HepG2 (cell line): ENCODE measurements around the gene SLX4. TPM values are rescaled to one million over a fixed set of nuclear protein-coding genes. Genes with fewer than 3 reads are reported as not detected.

Experiments
- CC2D1A ChIP-seq: sonication (generic); formaldehyde crosslinking; IDR thresholded peaks from 2 replicates; pipeline ENCODE4 v1.8.1; 2023; ENCODE audit warnings: mild to moderate bottlenecking, missing genetic modification reagents
- HOXA9 ChIP-seq: sonication (generic); formaldehyde crosslinking; IDR thresholded peaks from 2 replicates; pipeline ENCODE4 v1.8.1; 2022; ENCODE audit warnings: missing genetic modification reagents, mild to moderate bottlenecking, moderate library complexity, borderline replicate concordance
- PTBP1 ChIP-seq: fragments of 200-400 bp; formaldehyde crosslinking; IDR thresholded peaks from 2 replicates; pipeline ENCODE4 v1.6.1; 2018; ENCODE audit warnings: low read length, low read depth; ENCODE audit not compliant: poor library complexity, severe bottlenecking
- TFDP1 ChIP-seq: IDR thresholded peaks from 2 replicates; pipeline ENCODE4 v1.6.1; 2016; ENCODE audit warnings: missing compliant biosample characterization, missing genetic modification reagents, borderline replicate concordance
- ZNF224 ChIP-seq: sonication (generic); formaldehyde crosslinking; IDR thresholded peaks from 2 replicates; pipeline ENCODE4 v1.5.0; 2020; ENCODE audit warnings: mild to moderate bottlenecking, missing genetic modification reagents
- ZNF800 ChIP-seq: sonication (generic); formaldehyde crosslinking; IDR thresholded peaks from 2 replicates; pipeline ENCODE4 v1.4.0; 2020; ENCODE audit warnings: missing genetic modification reagents
- polyA plus RNA-seq, 8 experiments: library from polyadenylated mRNA; depleted of rRNA in 3 of 8; stranded (reverse) in 7 of 8; unstranded in 1 of 8; fragments of >200 nt; fragmentation: Illumina TruSeq in 4 of 8; extraction: Trizol in 4 of 8; gene quantifications; 2 replicates each; pipeline versions ENCODE4 v1.2.1 to v1.2.3, GENCODE V29; 2011 to 2016; ENCODE audit warnings: low read depth in 4 of 8, missing spikeins in 1 of 8, mixed read lengths in 1 of 8; ENCODE audit not compliant: insufficient read depth in 1 of 8
- total RNA-seq, 5 experiments: library from RNA; depleted of rRNA; stranded (reverse); fragments of >200 nt; fragmentation: Illumina TruSeq; extraction: Trizol; gene quantifications; 2 replicates each; pipeline ENCODE4 v1.2.3, GENCODE V29; 2016; ENCODE audit warnings: low read depth in 1 of 5
- TF ChIP-seq, protein P1 (sequence below): sonication (generic); formaldehyde crosslinking; IDR thresholded peaks from one replicate; pipeline ENCODE4 v1.5.1; 2020; ENCODE audit warnings: mild to moderate bottlenecking, missing genetic modification reagents; ENCODE audit errors: not compliant biosample characterization
- TF ChIP-seq, protein P2 (sequence below): IDR thresholded peaks from 2 replicates; pipeline ENCODE4 v1.6.1; 2016
- TF ChIP-seq, protein P3 (sequence below): sonication (generic); formaldehyde crosslinking; IDR thresholded peaks from 2 replicates; pipeline ENCODE4 v1.5.0; 2020; ENCODE audit warnings: missing genetic modification reagents

The SLX4 gene
- total and polyA plus RNA-seq, 2 of the 13 experiments (the other 11 are each of a cell fraction or from before 2014, with no cell fraction given), result 1.1 to 3.6 TPM

- TF ChIP-seq, protein P1, sequence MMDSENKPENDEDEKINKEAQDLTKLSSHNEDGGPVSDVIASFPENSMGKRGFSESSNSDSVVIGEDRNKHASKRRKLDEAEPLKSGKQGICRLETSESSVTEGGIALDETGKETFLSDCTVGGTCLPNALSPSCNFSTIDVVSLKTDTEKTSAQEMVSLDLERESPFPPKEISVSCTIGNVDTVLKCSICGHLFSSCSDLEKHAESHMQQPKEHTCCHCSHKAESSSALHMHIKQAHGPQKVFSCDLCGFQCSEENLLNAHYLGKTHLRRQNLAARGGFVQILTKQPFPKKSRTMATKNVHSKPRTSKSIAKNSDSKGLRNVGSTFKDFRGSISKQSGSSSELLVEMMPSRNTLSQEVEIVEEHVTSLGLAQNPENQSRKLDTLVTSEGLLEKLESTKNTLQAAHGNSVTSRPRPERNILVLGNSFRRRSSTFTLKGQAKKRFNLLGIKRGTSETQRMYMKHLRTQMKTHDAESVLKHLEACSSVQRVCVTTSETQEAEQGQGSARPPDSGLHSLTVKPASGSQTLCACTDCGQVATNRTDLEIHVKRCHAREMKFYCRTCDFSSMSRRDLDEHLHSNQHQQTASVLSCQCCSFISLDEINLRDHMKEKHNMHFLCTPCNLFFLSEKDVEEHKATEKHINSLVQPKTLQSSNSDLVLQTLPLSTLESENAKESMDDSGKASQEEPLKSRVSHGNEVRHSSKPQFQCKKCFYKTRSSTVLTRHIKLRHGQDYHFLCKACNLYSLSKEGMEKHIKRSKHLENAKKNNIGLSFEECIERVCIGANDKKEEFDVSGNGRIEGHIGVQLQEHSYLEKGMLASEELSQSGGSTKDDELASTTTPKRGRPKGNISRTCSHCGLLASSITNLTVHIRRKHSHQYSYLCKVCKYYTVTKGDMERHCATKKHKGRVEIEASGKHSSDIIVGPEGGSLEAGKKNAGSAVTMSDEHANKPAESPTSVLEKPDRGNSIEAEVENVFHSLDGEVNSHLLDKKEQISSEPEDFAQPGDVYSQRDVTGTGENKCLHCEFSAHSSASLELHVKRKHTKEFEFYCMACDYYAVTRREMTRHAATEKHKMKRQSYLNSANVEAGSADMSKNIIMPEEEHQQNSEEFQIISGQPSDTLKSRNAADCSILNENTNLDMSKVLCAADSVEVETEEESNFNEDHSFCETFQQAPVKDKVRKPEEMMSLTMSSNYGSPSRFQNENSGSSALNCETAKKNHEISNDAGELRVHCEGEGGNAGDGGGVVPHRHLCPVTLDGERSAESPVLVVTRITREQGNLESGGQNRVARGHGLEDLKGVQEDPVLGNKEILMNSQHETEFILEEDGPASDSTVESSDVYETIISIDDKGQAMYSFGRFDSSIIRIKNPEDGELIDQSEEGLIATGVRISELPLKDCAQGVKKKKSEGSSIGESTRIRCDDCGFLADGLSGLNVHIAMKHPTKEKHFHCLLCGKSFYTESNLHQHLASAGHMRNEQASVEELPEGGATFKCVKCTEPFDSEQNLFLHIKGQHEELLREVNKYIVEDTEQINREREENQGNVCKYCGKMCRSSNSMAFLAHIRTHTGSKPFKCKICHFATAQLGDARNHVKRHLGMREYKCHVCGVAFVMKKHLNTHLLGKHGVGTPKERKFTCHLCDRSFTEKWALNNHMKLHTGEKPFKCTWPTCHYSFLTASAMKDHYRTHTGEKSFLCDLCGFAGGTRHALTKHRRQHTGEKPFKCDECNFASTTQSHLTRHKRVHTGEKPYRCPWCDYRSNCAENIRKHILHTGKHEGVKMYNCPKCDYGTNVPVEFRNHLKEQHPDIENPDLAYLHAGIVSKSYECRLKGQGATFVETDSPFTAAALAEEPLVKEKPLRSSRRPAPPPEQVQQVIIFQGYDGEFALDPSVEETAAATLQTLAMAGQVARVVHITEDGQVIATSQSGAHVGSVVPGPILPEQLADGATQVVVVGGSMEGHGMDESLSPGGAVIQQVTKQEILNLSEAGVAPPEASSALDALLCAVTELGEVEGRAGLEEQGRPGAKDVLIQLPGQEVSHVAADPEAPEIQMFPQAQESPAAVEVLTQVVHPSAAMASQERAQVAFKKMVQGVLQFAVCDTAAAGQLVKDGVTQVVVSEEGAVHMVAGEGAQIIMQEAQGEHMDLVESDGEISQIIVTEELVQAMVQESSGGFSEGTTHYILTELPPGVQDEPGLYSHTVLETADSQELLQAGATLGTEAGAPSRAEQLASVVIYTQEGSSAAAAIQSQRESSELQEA (CRISPR knock-in tag), result no peak
- TF ChIP-seq, protein P2, sequence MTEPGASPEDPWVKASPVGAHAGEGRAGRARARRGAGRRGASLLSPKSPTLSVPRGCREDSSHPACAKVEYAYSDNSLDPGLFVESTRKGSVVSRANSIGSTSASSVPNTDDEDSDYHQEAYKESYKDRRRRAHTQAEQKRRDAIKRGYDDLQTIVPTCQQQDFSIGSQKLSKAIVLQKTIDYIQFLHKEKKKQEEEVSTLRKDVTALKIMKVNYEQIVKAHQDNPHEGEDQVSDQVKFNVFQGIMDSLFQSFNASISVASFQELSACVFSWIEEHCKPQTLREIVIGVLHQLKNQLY, result no peak
- TF ChIP-seq ZNF800 (CRISPR knock-in tag) (no peak), ZNF224 (no peak), TFDP1 (CRISPR knock-in tag) (no peak), PTBP1 (no peak), HOXA9 (CRISPR knock-in tag) (no peak), CC2D1A (CRISPR knock-in tag) (no peak)
- TF ChIP-seq, protein P3, sequence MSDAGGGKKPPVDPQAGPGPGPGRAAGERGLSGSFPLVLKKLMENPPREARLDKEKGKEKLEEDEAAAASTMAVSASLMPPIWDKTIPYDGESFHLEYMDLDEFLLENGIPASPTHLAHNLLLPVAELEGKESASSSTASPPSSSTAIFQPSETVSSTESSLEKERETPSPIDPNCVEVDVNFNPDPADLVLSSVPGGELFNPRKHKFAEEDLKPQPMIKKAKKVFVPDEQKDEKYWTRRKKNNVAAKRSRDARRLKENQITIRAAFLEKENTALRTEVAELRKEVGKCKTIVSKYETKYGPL (CRISPR knock-in tag), result no peak
- TF ChIP-seq, all 625 proteins: peak for 0
These were observed 23.8 kb downstream of the SLX4 start (continued) for GRCh38 chr16:3587547-3588110.
